ENCODE measurements around the gene FGF14. TPM values are rescaled to one million over a fixed set of nuclear protein-coding genes. Genes with fewer than 3 reads are reported as not detected.

The FGF14 gene
- total RNA-seq, 1 experiment from 2014 or later = 0.22 TPM

DNA sequence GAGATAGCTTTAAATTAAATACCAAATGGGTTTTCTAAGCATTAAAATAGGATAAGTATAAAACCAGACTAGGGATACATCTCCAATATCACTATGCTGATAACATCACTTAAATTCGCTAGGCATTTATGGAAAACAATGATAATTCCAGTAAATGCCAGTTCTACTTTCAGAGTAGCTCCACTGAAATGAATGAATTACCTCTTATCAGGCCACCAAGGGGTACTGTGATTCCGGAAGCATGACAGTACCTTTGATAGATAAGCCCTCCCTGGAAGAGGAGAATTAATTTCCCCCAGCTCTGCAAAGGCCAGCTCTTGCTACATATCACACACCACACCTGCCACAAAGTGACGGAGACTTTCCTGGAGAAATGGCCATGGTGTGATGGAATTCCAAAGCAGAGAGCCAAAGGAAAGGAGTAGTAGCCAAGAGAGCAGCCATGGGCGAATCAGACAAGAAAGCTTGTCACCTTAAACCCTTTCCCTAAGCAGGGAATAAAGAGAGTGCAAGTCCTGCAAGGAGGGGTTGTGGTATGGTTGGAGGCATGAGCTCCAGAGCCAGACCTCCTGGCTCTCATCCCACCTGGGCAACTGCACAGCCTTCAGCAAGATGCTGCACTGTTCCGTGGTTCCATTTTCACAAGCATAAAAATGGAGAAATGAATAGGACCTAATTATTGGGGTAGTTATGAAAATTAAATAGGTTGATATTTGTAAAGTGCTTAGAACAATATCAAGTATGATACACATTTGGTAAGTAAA, 423.1 kb downstream of the FGF14 start:
- WGBS (ENCODE audit: extremely low coverage, insufficient read length, low lambda C conversion rate) = no CpG with 5 or more reads among the region's 5 CpGs
- no peak overlapping the region for H3K18ac ChIP-seq (ENCODE audit: insufficient read length, low read depth, low read length)
- H3K4ac ChIP-seq (ENCODE audit: low read depth, low read length) = no peak overlapping the region
- no peak overlapping the region for H4K5ac ChIP-seq (ENCODE audit: insufficient read length, low read depth, low read length)
- no peak overlapping the region for H2AFZ ChIP-seq (ENCODE audit: low read length)
- Mint-ChIP-seq H3K27ac (no peak overlapping the region), H3K27me3 (ENCODE audit: low read depth) (no peaks in the 10 kb centered on the region), H3K4me1 (no peaks in the 10 kb centered on the region), H3K36me3 (ENCODE audit: insufficient read depth in 1 of 3, low read depth in 3 of 3) (no peaks in the 10 kb centered on the region), H3K9me3 (no peaks in the 10 kb centered on the region), H3K4me3 (no peak overlapping the region)
- H3K23ac ChIP-seq (ENCODE audit: insufficient read length, low read depth, low read length) = no peak overlapping the region
- H3K56ac ChIP-seq (ENCODE audit: insufficient read length, low read depth, low read length) = no peak overlapping the region
- no peak overlapping the region for H3K27ac ChIP-seq (ENCODE audit: insufficient read length, low read depth, low read length)
- H3K79me2 ChIP-seq (ENCODE audit: insufficient read depth, low read length) = no peaks in the 10 kb centered on the region
- H2BK5ac ChIP-seq (ENCODE audit: insufficient read length, low read length) = no peak overlapping the region
- no peak overlapping the region for H4K8ac ChIP-seq (replicated peaks; ENCODE audit: insufficient read length, low read depth, low read length)
- H2BK20ac ChIP-seq (ENCODE audit: low read depth, low read length, poor library complexity, severe bottlenecking) = no peak overlapping the region
- H2BK120ac ChIP-seq (ENCODE audit: low read depth, low read length, poor library complexity, severe bottlenecking) = no peak overlapping the region
- H2AK5ac ChIP-seq (ENCODE audit: insufficient read length, low read length) = no peak overlapping the region
- no peaks in the 10 kb centered on the region for H3K4me1 ChIP-seq (ENCODE audit: insufficient read depth, low read length)
- no peak overlapping the region for H3K14ac ChIP-seq (ENCODE audit: insufficient read depth, low read length)
- H2BK12ac ChIP-seq (ENCODE audit: insufficient read length, low read depth, low read length) = no peak overlapping the region
- H3K23me2 ChIP-seq (ENCODE audit: insufficient read length, low read depth, low read length, poor library complexity, severe bottlenecking) = no peaks in the 10 kb centered on the region
- H4K20me1 ChIP-seq (ENCODE audit: control insufficient read depth, insufficient read depth, insufficient read length) = no peaks in the 10 kb centered on the region
- H3K9me3 ChIP-seq (ENCODE audit: control insufficient read depth, low read depth, low read length) = no peaks in the 10 kb centered on the region
- H3K4me2 ChIP-seq (ENCODE audit: insufficient read depth, insufficient read length, low read length) = no peak overlapping the region
- H3K79me1 ChIP-seq (ENCODE audit: insufficient read depth, low read depth, low read length, poor library complexity, severe bottlenecking) = no peaks in the 10 kb centered on the region
- H3T11ph ChIP-seq (ENCODE audit: low read length) = no peak overlapping the region
- H4K91ac ChIP-seq (ENCODE audit: insufficient read length, low read depth, low read length) = no peak overlapping the region
- H3K27me3 ChIP-seq (ENCODE audit: insufficient read depth, low read length) = no peaks in the 10 kb centered on the region
- H3K9ac ChIP-seq (ENCODE audit: extremely low read depth, insufficient read length, low read length) = no peak overlapping the region
- DNase-seq = no peak
- no peak for TF ChIP-seq CTCF (conservative IDR thresholded peaks at IDR 0.05)
- H2BK15ac ChIP-seq (ENCODE audit: low read depth, low read length) = no peak overlapping the region

All from H9 (cell line).